Measurements from ENCODE around the gene KRT1.
"Not testable (repeated sequence)": the region's sequence is repeated elsewhere in the genome, so short reads cannot be mapped to it uniquely, and the experiment has no call there.

The KRT1 gene

GRCh38 chr12:52713960-52714886, 34.0 kb upstream of the KRT1 start:
- no peak overlapping the region for H3K27ac ChIP-seq (ENCODE audit: low read length)
- H3K9ac ChIP-seq (ENCODE audit: low read length): no peak overlapping the region
- H3K4me3 ChIP-seq (ENCODE audit: low read length): peak overlapping the region; percentile 46
- H3K36me3 ChIP-seq (ENCODE audit: control insufficient read depth, low read depth, low read length): no peaks in the 10 kb centered on the region
- H3K27me3 ChIP-seq (ENCODE audit: control insufficient read depth, insufficient read depth, low read length): peaks cover 37% of the 10 kb centered on the region
- no peaks in the 10 kb centered on the region for H3K9me3 ChIP-seq (ENCODE audit: control insufficient read depth, low read depth, low read length)
- no peaks in the 10 kb centered on the region for H3K4me1 ChIP-seq (ENCODE audit: control insufficient read depth, low read depth, low read length)

- H3K36me3 ChIP-seq (ENCODE audit: control insufficient read depth, low read depth, low read length); H3K4me3 ChIP-seq (ENCODE audit: low read length); H3K9me3 ChIP-seq (ENCODE audit: control insufficient read depth, low read depth, low read length); H3K27ac ChIP-seq (ENCODE audit: low read length); H3K9ac ChIP-seq (ENCODE audit: low read length); H3K4me1 ChIP-seq (ENCODE audit: control insufficient read depth, low read depth, low read length): not testable (repeated sequence)
- H3K27me3 ChIP-seq (ENCODE audit: control insufficient read depth, insufficient read depth, low read length): peaks cover 37% of the 10 kb centered on the region
These were observed 31.9 kb upstream of the KRT1 start for GRCh38 chr12:52712122-52712521.

GRCh38 chr12:52710730-52711129, 30.5 kb upstream of the KRT1 start:
- Histone ChIP-seq H3K36me3 (ENCODE audit: control insufficient read depth, low read depth, low read length) (no peaks in the 10 kb centered on the region), H3K9ac (ENCODE audit: low read length) (no peak overlapping the region), H3K27ac (ENCODE audit: low read length) (no peak overlapping the region), H3K4me1 (ENCODE audit: control insufficient read depth, low read depth, low read length) (peaks cover 4% of the 10 kb centered on the region), H3K27me3 (ENCODE audit: control insufficient read depth, insufficient read depth, low read length) (peaks cover 32% of the 10 kb centered on the region), H3K9me3 (ENCODE audit: control insufficient read depth, low read depth, low read length) (no peaks in the 10 kb centered on the region), H3K4me3 (ENCODE audit: low read length) (no peak overlapping the region)

- no peak overlapping the region for H3K4me3 ChIP-seq (ENCODE audit: low read length)
- H3K27me3 ChIP-seq (ENCODE audit: control insufficient read depth, insufficient read depth, low read length): peaks cover 5% of the 10 kb centered on the region
- no peaks in the 10 kb centered on the region for H3K36me3 ChIP-seq (ENCODE audit: control insufficient read depth, low read depth, low read length)
- peaks cover 4% of the 10 kb centered on the region for H3K4me1 ChIP-seq (ENCODE audit: control insufficient read depth, low read depth, low read length)
- H3K9me3 ChIP-seq (ENCODE audit: control insufficient read depth, low read depth, low read length): no peaks in the 10 kb centered on the region
- H3K27ac ChIP-seq (ENCODE audit: low read length): no peak overlapping the region
- H3K9ac ChIP-seq (ENCODE audit: low read length): no peak overlapping the region
These were observed 27.8 kb upstream of the KRT1 start for GRCh38 chr12:52708010-52708409.

- H3K4me1 ChIP-seq (ENCODE audit: control insufficient read depth, low read depth, low read length): peaks cover 4% of the 10 kb centered on the region
These were observed 24.3 kb upstream of the KRT1 start for GRCh38 chr12:52704464-52704863.

GRCh38 chr12:52703878-52704277, 23.7 kb upstream of the KRT1 start:
- Histone ChIP-seq H3K9me3 (ENCODE audit: control insufficient read depth, low read depth, low read length) (no peaks in the 10 kb centered on the region), H3K36me3 (ENCODE audit: control insufficient read depth, low read depth, low read length) (no peaks in the 10 kb centered on the region), H3K4me3 (ENCODE audit: low read length) (no peak overlapping the region), H3K4me1 (ENCODE audit: control insufficient read depth, low read depth, low read length) (peaks cover 4% of the 10 kb centered on the region), H3K9ac (ENCODE audit: low read length) (no peak overlapping the region), H3K27ac (ENCODE audit: low read length) (no peak overlapping the region), H3K27me3 (ENCODE audit: control insufficient read depth, insufficient read depth, low read length) (no peaks in the 10 kb centered on the region)

More at GRCh38 chr12:52704464-52704863, 24.3 kb upstream of the KRT1 start:
- Histone ChIP-seq H3K9me3 (ENCODE audit: control insufficient read depth, low read depth, low read length) (no peaks in the 10 kb centered on the region), H3K36me3 (ENCODE audit: control insufficient read depth, low read depth, low read length) (no peaks in the 10 kb centered on the region), H3K4me3 (ENCODE audit: low read length) (no peak overlapping the region), H3K27me3 (ENCODE audit: control insufficient read depth, insufficient read depth, low read length) (no peaks in the 10 kb centered on the region), H3K9ac (ENCODE audit: low read length) (no peak overlapping the region), H3K27ac (ENCODE audit: low read length) (no peak overlapping the region)

GRCh38 chr12:52703424-52703823, 23.2 kb upstream of the KRT1 start, which contains the start of gene KRT77:
Gene KRT77, minus strand, starts transcription at chr12:52703524. Its CDS starts 90 bp downstream, at chr12:52703434.
- no peaks in the 10 kb centered on the region for H3K9me3 ChIP-seq (ENCODE audit: control insufficient read depth, low read depth, low read length)
- no peak within 1 kb of the TSS for H3K27ac ChIP-seq (ENCODE audit: low read length)
- no peak within 1 kb of the TSS for H3K4me3 ChIP-seq (ENCODE audit: low read length)
- no peaks in the 10 kb centered on the region for H3K36me3 ChIP-seq (ENCODE audit: control insufficient read depth, low read depth, low read length)
- no peak within 1 kb of the TSS for H3K9ac ChIP-seq (ENCODE audit: low read length)
- H3K4me1 ChIP-seq (ENCODE audit: control insufficient read depth, low read depth, low read length): peaks cover 4% of the 10 kb centered on the region
- no peaks in the 10 kb centered on the region for H3K27me3 ChIP-seq (ENCODE audit: control insufficient read depth, insufficient read depth, low read length)

- Histone ChIP-seq H3K9me3 (ENCODE audit: control insufficient read depth, low read depth, low read length) (no peaks in the 10 kb centered on the region), H3K36me3 (ENCODE audit: control insufficient read depth, low read depth, low read length) (no peaks in the 10 kb centered on the region), H3K27ac (ENCODE audit: low read length) (no peak overlapping the region), H3K27me3 (ENCODE audit: control insufficient read depth, insufficient read depth, low read length) (no peaks in the 10 kb centered on the region), H3K9ac (ENCODE audit: low read length) (no peak overlapping the region), H3K4me3 (ENCODE audit: low read length) (no peak overlapping the region), H3K4me1 (ENCODE audit: control insufficient read depth, low read depth, low read length) (no peaks in the 10 kb centered on the region)
These were observed 22.1 kb upstream of the KRT1 start for GRCh38 chr12:52702338-52702737.

GRCh38 chr12:52701281-52701680, 21.1 kb upstream of the KRT1 start:
- Histone ChIP-seq H3K36me3 (ENCODE audit: control insufficient read depth, low read depth, low read length) (no peaks in the 10 kb centered on the region), H3K27ac (ENCODE audit: low read length) (no peak overlapping the region), H3K9me3 (ENCODE audit: control insufficient read depth, low read depth, low read length) (no peaks in the 10 kb centered on the region), H3K9ac (ENCODE audit: low read length) (no peak overlapping the region), H3K4me3 (ENCODE audit: low read length) (no peak overlapping the region), H3K4me1 (ENCODE audit: control insufficient read depth, low read depth, low read length) (no peaks in the 10 kb centered on the region), H3K27me3 (ENCODE audit: control insufficient read depth, insufficient read depth, low read length) (no peaks in the 10 kb centered on the region)

- Histone ChIP-seq H3K9me3 (ENCODE audit: control insufficient read depth, low read depth, low read length) (no peaks in the 10 kb centered on the region), H3K27me3 (ENCODE audit: control insufficient read depth, insufficient read depth, low read length) (no peaks in the 10 kb centered on the region), H3K36me3 (ENCODE audit: control insufficient read depth, low read depth, low read length) (no peaks in the 10 kb centered on the region), H3K27ac (ENCODE audit: low read length) (no peak overlapping the region), H3K9ac (ENCODE audit: low read length) (no peak overlapping the region), H3K4me1 (ENCODE audit: control insufficient read depth, low read depth, low read length) (no peaks in the 10 kb centered on the region), H3K4me3 (ENCODE audit: low read length) (no peak overlapping the region)
These were observed 19.8 kb upstream of the KRT1 start for GRCh38 chr12:52699960-52700359.

GRCh38 chr12:52699373-52699772, 19.2 kb upstream of the KRT1 start:
- Histone ChIP-seq H3K9ac (ENCODE audit: low read length) (no peak overlapping the region), H3K4me3 (ENCODE audit: low read length) (no peak overlapping the region), H3K27me3 (ENCODE audit: control insufficient read depth, insufficient read depth, low read length) (no peaks in the 10 kb centered on the region), H3K9me3 (ENCODE audit: control insufficient read depth, low read depth, low read length) (no peaks in the 10 kb centered on the region), H3K36me3 (ENCODE audit: control insufficient read depth, low read depth, low read length) (no peaks in the 10 kb centered on the region), H3K4me1 (ENCODE audit: control insufficient read depth, low read depth, low read length) (no peaks in the 10 kb centered on the region), H3K27ac (ENCODE audit: low read length) (no peak overlapping the region)

All from iPS-18a (cell line).